Activated CD8-positive, alpha-beta memory T cell treated with anti-CD3 and anti-CD28 coated beads for 4 hours (primary cell): ENCODE data around the gene HPS5.
"Not testable (repeated sequence)": the region's sequence is repeated elsewhere in the genome, so short reads cannot be mapped to it uniquely, and the experiment has no call there.

Source experiments
- DNase-seq, 2 donors: peaks; one replicate each; pipeline ENCODE4 v3.0.0-alpha.2; 2020; ENCODE audit warnings: low read depth in 2 of 2

Gene HPS5, protein sequence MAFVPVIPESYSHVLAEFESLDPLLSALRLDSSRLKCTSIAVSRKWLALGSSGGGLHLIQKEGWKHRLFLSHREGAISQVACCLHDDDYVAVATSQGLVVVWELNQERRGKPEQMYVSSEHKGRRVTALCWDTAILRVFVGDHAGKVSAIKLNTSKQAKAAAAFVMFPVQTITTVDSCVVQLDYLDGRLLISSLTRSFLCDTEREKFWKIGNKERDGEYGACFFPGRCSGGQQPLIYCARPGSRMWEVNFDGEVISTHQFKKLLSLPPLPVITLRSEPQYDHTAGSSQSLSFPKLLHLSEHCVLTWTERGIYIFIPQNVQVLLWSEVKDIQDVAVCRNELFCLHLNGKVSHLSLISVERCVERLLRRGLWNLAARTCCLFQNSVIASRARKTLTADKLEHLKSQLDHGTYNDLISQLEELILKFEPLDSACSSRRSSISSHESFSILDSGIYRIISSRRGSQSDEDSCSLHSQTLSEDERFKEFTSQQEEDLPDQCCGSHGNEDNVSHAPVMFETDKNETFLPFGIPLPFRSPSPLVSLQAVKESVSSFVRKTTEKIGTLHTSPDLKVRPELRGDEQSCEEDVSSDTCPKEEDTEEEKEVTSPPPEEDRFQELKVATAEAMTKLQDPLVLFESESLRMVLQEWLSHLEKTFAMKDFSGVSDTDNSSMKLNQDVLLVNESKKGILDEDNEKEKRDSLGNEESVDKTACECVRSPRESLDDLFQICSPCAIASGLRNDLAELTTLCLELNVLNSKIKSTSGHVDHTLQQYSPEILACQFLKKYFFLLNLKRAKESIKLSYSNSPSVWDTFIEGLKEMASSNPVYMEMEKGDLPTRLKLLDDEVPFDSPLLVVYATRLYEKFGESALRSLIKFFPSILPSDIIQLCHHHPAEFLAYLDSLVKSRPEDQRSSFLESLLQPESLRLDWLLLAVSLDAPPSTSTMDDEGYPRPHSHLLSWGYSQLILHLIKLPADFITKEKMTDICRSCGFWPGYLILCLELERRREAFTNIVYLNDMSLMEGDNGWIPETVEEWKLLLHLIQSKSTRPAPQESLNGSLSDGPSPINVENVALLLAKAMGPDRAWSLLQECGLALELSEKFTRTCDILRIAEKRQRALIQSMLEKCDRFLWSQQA

DNA sequence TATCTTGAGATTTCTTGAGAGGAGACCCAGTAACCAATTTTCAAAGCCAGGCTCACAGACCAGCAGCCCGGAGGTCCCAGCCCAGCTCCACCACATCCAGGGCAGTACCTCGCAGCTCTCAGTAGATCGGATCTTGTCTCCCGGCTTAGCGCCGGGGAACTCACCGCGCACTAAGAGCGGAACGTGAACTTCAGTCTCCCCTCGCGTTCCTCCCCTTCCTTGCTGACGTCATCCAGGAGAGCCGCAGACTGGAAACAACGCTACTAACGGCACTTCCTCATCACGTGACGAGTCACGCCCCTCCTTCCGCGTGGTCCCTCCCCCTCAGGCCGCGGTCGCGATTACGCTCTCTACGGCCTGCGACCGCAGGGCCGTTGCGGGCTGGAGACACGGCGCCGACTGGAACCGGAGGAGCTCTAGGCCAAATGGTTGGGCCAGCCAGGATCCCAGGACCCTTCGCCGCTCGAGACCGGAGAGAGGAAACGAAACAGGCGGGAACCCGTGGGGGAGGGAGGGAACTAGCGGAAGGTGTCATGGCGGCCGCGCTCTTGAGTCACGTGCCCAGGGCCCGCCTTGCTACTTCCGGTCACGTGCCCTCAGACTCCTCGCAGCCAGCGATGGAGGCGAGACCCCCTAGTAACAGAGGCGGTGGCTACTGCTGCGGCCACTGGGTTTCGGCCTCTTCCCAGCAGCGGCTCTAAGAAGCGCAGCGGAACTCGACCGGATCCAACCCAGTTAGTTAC is at the start of gene HPS5, which contains the start of gene GTF2H1:
HPS5 (minus strand) TSS at position 172 of the 743 bp plus-strand sequence. CDS start 4,282 bp downstream, outside the sequence.
GTF2H1 (plus strand) TSS at position 599 of the 743 bp plus-strand sequence. CDS start 10,508 bp downstream, outside the sequence.
- peak; percentile 93 to 94 for DNase-seq

DNA sequence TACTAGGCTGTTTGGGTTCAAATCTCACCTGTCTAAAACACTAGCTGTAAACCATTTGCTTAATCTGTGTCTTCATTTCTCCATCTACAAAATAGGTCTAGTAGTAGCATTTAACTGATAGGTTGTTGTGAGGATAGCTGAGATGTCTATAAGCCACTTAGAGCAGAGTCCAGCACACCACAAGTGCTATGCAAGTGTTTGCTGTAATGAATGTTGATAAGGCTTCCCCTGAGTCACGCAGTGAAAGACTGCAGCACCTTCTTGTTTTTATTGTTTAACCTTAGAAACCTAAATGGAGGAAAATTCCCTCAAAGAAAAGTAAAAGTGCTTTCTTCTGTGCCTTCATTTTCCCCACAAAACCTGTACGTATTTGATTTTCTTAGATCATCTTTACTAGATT is 49.3 kb upstream of the HPS5 start:
- DNase-seq = no peak

DNA sequence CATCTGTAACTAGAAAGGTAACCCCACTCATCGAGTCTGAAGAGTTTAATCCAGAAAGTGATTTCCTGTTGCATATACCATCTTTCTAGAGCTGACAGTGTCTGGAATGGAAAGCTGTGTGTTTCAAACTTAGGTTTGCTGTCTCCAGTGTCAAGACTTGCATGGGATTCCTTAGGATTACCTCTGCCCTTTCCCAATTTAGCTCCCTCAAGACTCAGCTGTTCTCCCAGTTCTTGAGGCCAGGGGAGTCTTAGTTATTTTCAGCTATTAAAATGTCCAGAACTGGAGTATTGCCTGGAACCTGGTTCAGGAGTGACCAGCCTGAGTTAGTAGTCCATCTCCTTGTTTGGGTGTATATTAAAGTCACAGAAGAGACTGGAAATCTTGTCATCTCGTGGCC is 47.5 kb upstream of the HPS5 start:
- DNase-seq = no peak

DNA sequence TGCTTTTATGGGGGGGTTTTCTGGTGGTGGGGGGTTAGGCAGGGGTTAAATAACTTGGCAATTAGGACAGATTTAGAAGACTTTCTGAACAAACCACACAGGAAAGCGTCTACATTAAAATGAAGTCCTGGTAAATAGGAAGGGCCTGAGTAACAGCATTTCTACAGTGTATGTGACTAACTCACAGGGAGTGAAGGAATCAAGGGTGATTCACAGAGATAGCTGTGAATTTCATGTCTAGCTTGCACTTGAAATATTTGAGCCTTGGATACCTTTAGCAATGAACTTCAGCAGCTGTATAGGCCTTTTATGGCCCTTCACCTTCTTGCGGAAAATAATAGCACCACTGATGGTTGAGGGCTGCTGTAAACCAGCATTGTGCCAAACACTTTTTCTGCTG is 46.3 kb upstream of the HPS5 start:
- no peak for DNase-seq

DNA sequence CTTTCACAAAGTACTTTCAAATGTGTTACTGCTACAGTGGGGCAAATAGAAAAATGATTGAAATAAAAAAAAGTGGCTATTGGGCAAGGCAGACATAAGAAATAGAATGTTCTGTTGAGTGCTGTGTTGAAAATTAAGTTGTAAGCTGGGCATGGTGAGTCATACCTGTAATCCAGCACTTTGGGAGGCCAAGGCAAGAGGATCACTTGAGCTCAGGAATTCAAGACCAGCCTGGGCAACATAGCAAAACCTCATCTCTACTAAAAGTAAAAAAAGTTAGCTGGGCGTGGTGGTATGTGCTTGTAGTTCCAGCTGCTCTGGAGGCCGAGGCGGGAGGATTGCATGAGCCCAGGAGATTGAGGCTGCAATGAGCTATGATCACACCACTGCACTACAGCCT is 45.5 kb upstream of the HPS5 start:
- DNase-seq = no peak

DNA sequence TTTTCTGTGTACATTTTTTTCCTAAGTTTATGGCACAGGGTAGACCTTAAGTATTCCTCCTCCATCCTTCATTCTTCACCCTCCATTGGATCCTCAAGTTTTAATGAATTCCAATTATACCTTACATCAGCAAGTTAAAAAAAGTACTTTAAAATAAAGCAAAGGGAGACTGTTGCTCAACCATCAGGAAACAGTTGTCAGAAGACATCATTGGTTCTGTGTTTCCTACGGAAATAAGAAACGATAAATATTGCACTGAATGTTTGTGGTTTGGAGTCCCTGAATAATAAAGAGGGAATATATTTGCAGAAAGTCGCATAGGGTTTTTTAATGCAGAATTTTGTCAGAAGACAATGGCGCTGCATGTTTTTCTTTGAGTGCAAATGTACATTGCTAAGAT is 44.3 kb upstream of the HPS5 start:
- no peak for DNase-seq

DNA sequence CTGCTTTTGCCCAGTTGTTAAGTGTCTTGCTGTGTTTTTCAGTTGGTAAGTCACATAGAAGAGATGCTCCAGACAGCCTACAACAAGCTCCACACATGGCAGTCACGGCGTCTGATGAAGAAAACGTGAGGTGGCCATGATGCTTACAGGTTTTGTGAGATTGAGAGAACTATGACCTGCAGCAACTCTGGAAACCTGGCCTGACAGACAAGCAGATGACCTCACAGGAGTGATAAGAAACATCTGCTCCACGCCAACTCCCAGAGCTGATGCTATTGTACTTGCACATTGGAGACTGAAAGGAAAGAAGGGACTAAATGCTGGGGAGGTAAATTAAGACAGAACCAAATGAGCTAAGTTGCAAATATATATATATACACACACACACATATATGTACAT is 43.8 kb upstream of the HPS5 start:
- no peak for DNase-seq

DNA sequence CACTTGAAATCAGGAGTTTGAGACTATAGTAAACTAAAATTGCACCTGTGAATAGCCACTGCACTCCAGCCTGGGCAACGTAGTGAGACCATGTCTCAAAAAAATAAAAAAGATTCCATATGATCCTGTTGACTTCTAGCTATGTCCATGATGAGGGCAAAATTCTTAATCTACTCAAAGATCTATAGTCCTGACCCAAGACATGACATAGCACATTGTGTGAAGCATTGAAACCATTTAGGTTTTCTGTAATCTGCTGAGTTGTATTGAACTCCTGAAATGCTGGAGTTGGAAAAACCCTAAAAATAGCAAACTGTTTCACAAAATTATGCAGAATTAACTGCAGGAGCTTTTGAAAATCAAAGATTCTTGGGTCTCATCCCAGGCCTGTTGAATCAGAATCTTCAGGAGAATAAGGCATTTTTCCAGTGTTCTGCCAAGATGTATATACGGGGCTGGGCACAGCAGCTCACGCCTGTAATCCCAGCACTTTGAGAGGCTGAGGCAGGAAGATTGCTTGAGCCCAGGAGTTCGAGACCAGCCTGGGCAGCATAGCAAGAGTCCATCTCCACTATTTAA is 42.6 kb upstream of the HPS5 start:
- DNase-seq = no peak

DNA sequence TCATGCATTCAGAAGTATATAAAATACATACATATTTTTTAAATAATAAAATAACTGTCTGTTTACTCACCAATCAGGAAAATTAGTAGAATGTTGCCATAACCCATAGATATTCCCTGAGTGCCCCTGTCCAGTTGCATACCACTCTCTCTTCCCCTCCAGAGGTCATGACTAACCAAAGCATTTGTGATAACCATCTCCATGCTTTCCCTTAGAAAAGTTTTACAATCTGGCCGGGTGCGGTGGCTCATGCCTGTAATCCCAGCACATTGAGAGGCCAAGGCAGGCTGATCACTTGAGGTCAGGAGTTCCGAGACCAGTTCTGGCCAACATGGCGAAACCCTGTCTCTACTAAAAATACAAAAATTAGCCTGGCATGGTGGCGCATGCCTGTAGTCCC is 39.2 kb upstream of the HPS5 start:
- DNase-seq = no peak

DNA sequence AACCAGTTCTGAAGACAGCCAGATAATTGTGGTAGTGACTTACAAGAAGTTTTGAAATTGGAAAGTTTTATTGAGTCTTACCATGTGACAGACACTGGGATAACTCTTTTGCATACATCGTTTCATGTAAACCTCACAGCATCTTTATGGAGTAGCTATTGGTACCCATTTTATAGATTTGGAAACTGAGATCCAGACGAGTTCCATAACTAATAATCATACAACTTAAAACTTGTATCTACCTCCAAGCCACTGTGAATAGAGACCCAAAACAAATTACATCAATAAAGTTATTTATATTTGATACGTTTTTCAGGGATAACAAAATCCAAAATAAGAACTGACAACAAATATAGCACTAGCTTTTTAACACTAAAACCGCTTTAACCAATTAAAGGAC is 36.7 kb upstream of the HPS5 start:
- DNase-seq = no peak

DNA sequence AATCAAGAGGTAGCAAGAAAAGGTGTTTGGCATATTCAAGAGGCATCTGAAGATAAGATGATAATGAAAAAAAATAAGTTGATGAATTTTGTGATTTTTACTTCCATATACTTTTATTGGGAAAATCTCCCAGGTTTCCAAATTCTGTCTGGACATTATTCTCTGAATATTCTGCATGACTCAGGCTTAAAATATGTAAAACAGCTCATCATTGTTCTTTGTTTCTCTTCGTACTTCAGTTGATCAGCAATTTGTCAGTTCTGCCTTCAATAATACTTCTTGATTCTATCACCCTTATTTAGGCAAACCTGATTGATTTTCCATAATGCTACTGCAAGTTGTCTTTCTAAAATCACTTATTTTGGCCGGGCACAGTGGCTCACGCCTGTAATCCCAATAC is 30.6 kb upstream of the HPS5 start:
- no peak for DNase-seq

DNA sequence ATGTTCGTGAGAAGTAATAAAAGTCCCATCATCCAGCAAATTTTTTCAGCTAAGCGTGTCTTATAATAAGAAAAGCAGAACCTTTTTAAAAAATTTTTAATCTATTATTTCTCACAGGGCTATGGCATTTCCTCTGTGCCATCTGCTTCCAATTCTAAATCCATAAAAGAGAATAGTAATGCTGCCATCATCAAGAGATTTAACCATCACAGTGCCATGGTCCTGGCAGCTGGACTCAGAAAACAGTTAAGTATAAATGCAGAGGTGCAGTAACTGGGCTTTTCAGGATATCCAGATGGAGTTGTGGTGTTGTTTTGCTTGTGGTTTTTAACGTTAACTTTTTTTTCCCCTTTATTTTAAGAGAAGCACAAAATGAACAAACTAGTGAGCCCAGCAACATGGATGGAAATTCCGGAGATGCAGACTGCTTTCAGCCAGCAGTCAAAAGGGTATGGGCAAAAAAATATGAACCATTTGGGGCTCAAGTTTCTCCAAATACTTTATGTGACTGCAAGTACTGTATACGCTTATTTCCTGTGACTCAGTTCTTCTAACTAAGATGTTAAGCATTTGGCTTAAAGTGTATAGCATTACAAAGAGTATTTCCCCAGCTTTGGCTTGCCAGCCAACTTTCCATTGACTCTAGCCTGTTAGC is 25.7 kb upstream of the HPS5 start:
- no peak for DNase-seq

DNA sequence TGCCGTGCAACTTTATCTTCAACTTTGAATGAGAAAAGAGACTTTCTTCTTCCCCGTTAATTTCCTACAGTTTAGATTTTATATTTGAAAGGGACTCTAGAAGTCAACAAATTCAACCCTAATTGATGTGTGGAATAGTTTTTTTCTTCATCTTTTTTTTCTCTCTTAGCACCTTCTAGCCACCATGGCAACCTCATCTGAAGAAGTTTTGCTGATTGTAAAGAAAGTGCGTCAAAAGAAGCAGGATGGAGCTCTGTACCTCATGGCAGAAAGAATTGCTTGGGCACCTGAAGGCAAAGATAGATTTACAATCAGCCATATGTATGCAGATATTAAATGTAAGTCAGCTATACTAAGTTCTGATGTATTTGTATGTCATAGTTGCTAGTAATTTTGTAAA is 11.0 kb upstream of the HPS5 start:
- DNase-seq = no peak

DNA sequence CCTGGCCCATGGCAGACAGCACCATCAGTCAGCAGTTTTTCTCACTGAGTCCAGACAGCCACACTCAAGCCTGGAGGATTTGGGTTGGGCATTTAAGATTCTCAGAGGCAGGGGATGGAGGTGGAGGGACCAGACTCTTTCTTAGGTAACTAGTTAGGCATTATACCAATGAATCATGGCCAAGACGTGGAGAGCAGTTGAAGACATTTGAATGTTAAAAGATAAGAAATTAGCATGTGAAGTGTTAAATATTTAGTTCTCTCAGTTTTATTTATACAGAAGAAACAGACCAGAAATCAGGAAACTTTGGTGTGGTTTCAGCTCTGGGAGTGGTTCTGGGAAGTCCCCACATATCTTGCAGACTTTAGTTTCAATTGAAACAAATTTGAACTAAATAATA is 10.4 kb upstream of the HPS5 start:
- DNase-seq = no peak

DNA sequence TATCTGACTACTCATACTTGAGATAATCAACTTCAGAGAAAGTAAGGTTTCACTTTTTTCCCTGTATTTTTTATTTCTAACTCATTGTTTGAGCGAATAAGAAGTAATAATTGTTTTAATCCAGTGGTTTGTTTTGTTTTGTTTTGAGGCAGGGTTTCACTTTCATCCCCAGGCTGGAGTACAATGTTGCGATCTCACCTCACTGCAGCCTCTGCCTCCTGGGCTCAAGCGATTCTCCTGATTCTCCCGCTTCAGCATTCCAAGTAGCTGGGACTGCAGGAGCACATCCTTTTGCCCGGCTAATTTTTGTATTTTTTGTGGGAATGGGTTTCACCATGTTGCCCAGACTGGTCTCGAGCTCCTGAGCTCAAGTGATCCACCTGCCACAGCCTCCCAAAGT is 9.0 kb upstream of the HPS5 start:
- no peak for DNase-seq

DNA sequence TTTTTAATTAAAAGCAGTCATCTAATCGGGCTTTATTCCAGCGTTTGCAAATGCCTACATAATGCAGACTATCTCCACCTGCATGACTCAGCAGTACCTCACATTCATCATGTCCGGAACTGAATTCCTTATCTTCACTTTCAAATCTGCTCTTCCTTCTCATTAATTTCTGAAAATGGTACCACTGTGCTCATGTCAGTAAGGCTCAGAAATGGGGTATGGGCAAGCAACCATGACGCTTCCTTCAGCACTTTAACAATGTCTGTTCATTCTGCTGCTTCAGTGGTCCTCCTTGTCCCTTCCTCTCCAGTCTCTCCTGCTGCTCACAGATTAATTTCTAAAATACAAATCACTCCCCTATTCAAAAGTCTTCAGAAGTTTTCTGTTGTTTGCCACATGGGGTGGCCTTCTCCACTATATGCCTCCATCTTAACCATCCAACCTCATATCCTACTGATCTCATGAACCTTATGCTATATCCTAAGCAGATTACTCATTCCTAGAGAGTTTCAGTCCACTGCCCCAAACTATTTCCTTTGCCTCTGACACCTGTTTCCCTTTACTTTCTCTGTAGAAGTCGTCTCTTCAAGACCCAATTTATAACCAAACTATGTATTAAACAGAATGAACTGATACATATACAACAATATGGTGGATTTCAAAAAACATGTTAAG is 7.4 kb upstream of the HPS5 start:
- DNase-seq = no peak

DNA sequence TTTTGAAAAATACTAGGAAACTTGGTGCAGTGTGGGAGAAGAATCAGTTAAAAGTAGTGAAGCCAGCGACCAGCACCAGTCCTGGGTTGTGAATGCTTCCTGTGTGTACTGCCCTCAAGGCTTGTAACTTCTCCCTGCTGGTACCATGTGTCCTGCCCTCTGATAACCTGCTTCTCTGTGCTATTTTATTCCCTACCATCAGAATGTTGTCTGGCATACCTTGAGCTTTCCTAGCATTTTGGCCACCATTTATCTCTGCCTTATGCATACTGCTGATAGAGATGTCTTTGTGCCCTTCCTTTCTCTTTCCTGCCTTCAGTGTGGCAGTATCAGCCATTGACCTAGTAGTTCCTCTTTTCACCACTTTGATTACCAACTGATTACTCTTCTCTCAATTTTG is 2.4 kb upstream of the HPS5 start:
- DNase-seq = no peak

DNA sequence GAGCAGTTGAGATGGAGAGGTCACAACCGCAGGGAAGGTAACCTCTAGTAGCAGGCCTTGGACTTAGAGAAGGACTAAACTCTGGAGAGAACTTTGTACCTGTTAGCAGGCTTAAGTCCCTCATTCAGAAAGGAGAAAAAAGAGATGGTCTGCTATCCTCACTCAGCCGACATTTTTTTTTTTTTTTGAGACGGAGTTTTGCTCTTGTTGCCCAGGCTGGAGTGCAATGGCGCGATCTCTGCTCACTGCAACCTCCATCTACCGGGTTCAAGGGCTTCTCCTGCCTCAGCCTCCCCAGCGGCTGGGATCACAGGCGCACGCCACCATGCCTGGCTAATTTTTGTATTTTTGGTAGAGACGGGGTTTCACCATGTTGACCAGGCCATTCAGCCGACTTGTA is 1.9 kb upstream of the HPS5 start:
- DNase-seq = not testable (repeated sequence)

DNA sequence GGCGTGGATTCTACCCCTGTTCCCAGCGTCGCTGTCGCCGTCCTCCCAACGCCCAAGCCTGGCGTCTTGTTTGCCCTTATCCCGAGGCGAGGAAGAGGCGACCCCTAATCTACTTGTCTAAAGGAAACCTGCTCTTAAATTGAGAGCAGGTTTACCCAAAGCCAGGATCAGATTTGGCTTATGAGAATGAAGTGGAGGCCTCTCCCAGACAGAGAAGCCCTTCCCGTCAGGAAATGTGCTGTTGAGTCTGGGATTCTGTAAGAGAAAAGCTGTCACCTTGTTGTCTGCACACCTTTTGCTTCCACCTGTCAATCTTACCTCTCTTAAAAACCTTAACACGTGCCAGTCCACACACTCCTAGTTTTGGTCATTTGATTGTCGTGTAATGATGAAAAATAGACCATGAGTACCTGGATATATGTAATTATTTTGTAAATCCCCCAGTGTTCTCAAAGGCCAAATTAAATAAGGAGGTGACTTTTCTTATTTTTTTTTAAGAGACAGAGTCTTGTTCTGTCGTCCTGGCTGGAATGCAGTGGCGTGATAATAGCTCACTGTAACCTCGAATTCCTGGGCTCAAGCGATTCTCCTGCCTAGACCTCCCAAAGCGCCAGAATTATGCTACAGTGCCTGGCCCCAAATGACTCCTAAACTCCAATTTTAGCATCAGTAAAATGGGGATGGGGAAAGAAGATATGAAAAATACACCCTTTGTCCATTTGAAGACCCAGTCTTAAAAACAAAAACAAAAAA is 1.1 kb upstream of the HPS5 start:
- no peak for DNase-seq
